Measurements from ENCODE around the gene EDA.

The EDA gene

GRCh38 chrX:69969460-69969859 lies 353.5 kb downstream of the EDA start:
- TF ChIP-seq EGR1 (IDR thresholded peaks at IDR 0.05), result no peak

- no peak for TF ChIP-seq FOXM1 (IDR thresholded peaks at IDR 0.05; ENCODE audit: borderline replicate concordance, low read depth)
Observed at GRCh38 chrX:69987691-69988090, 371.8 kb downstream of the EDA start.

GRCh38 chrX:69988955-69989394 lies 373.1 kb downstream of the EDA start:
- TF ChIP-seq EP300 (IDR thresholded peaks at IDR 0.05; ENCODE audit: borderline replicate concordance), result no peak
- TF ChIP-seq RAD21 (IDR thresholded peaks at IDR 0.05; ENCODE audit: low read depth), result no peak
- no peak for TF ChIP-seq ZBTB7A (IDR thresholded peaks at IDR 0.05; ENCODE audit: low read depth)
- no peak for TF ChIP-seq USF1 (IDR thresholded peaks at IDR 0.05)
- TF ChIP-seq MAX (IDR thresholded peaks at IDR 0.05), result no peak
- TF ChIP-seq FOXM1 (IDR thresholded peaks at IDR 0.05; ENCODE audit: borderline replicate concordance, low read depth), result no peak
- no peak for TF ChIP-seq YY1 (IDR thresholded peaks at IDR 0.05; ENCODE audit: low read depth)
- no peak for TF ChIP-seq REST (IDR thresholded peaks at IDR 0.05; ENCODE audit: low read depth)
- TF ChIP-seq NFIC (IDR thresholded peaks at IDR 0.05), result no peak
- TF ChIP-seq TCF12 (IDR thresholded peaks at IDR 0.05; ENCODE audit: low read depth), result no peak
- TF ChIP-seq TAF1 (IDR thresholded peaks at IDR 0.05; ENCODE audit: low read depth), result no peak
- TF ChIP-seq CREB1 (IDR thresholded peaks at IDR 0.05; ENCODE audit: low read depth), result no peak
- no peak for TF ChIP-seq TEAD4 (IDR thresholded peaks at IDR 0.05)
- no peak for TF ChIP-seq EGR1 (IDR thresholded peaks at IDR 0.05)
- no peak for TF ChIP-seq CEBPB (IDR thresholded peaks at IDR 0.05)

GRCh38 chrX:69991685-69992084 lies 375.8 kb downstream of the EDA start:
- TF ChIP-seq REST (IDR thresholded peaks at IDR 0.05; ENCODE audit: low read depth) (no peak), EP300 (IDR thresholded peaks at IDR 0.05; ENCODE audit: borderline replicate concordance) (no peak), TEAD4 (IDR thresholded peaks at IDR 0.05) (no peak), EGR1 (IDR thresholded peaks at IDR 0.05) (no peak), CEBPB (IDR thresholded peaks at IDR 0.05) (no peak), RAD21 (IDR thresholded peaks at IDR 0.05; ENCODE audit: low read depth) (no peak), MAX (IDR thresholded peaks at IDR 0.05) (no peak), TCF12 (IDR thresholded peaks at IDR 0.05; ENCODE audit: low read depth) (no peak), YY1 (IDR thresholded peaks at IDR 0.05; ENCODE audit: low read depth) (no peak), ZBTB7A (IDR thresholded peaks at IDR 0.05; ENCODE audit: low read depth) (no peak), CREB1 (IDR thresholded peaks at IDR 0.05; ENCODE audit: low read depth) (no peak), NFIC (IDR thresholded peaks at IDR 0.05) (no peak), FOXM1 (IDR thresholded peaks at IDR 0.05; ENCODE audit: borderline replicate concordance, low read depth) (no peak), USF1 (IDR thresholded peaks at IDR 0.05) (no peak), TAF1 (IDR thresholded peaks at IDR 0.05; ENCODE audit: low read depth) (no peak)

GRCh38 chrX:69993494-69993893 lies 377.6 kb downstream of the EDA start:
- no peak for TF ChIP-seq TEAD4 (IDR thresholded peaks at IDR 0.05)
- TF ChIP-seq TCF12 (IDR thresholded peaks at IDR 0.05; ENCODE audit: low read depth), result no peak
- no peak for TF ChIP-seq YY1 (IDR thresholded peaks at IDR 0.05; ENCODE audit: low read depth)

GRCh38 chrX:69995362-69996112 lies 379.6 kb downstream of the EDA start:
- TF ChIP-seq TAF1 (IDR thresholded peaks at IDR 0.05; ENCODE audit: low read depth) (no peak), RAD21 (IDR thresholded peaks at IDR 0.05; ENCODE audit: low read depth) (no peak), MAX (IDR thresholded peaks at IDR 0.05) (no peak), FOXM1 (IDR thresholded peaks at IDR 0.05; ENCODE audit: borderline replicate concordance, low read depth) (no peak), USF1 (IDR thresholded peaks at IDR 0.05) (no peak), CREB1 (IDR thresholded peaks at IDR 0.05; ENCODE audit: low read depth) (no peak), NFIC (IDR thresholded peaks at IDR 0.05) (no peak), ZBTB7A (IDR thresholded peaks at IDR 0.05; ENCODE audit: low read depth) (no peak), CEBPB (IDR thresholded peaks at IDR 0.05) (no peak), REST (IDR thresholded peaks at IDR 0.05; ENCODE audit: low read depth) (no peak), TCF12 (IDR thresholded peaks at IDR 0.05; ENCODE audit: low read depth) (no peak), YY1 (IDR thresholded peaks at IDR 0.05; ENCODE audit: low read depth) (no peak)
